ENCODE measurements around the gene FTO. TPM values are rescaled to one million over a fixed set of nuclear protein-coding genes. Genes with fewer than 3 reads are reported as not detected.
A peak's percentile ranks its signal among the peaks of the same experiment; 100 is the strongest.

FTO gene
- total and polyA plus RNA-seq, 2 of the 13 experiments (the other 11 are each of a cell fraction or from before 2014, with no cell fraction given) = 41.6 to 55.8 TPM

DNA sequence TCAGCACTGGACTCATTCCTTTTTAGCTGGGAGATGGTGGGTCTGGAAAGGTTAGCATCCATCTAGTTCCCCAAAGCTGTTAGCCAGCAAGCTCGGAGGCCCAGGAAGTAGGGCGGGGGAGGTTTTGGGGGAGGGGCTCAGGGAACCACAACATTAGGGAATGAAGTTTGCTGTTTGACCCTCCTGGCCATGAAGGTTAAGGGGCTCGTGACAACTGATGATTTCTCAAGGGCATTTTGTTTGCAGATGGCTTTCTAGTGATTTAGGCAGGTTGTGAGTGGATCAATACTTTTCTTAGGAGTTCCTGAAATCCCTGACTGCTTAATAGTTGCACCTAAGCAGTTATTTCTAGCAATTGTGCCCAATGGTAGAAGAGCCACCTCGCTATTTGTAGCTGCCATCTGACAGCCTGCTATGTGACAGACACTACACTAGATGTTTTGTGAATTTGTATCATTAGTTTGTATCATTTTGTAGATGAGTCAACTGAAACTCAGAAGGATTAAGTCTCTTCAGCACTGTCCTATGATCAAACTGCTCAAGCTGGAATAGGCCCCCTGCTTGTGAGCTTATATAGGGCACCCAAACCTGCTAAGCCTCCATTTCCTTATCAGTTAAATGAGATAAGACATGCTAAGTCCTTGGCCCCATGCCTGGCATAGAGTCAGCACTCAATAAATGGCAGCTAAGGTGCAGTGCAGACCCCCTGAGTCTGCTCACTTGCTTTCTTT is 436.3 kb downstream of the FTO start (continued):
- TF ChIP-seq ZGPAT (CRISPR knock-in tag; IDR thresholded peaks at IDR 0.05) (peak; percentile 17; the same call in 1 of the 2 replicates), FOXP4 (CRISPR knock-in tag; IDR thresholded peaks at IDR 0.05) (0 out of 2 replicates have a peak, but pooled peaks have one; percentile 15), NR2F1 (CRISPR knock-in tag; IDR thresholded peaks at IDR 0.05) (peak in 1 of 2 experiments; percentile 32; a peak in 1 of 4 replicates), PHF8 (CRISPR knock-in tag; IDR thresholded peaks at IDR 0.05) (no peak), NR2F2 (IDR thresholded peaks at IDR 0.05; ENCODE audit: borderline replicate concordance, low read depth) (peak; percentile 46; the same call in 1 of the 2 replicates), ZNF510 (CRISPR knock-in tag; IDR thresholded peaks at IDR 0.05; ENCODE audit: low read depth) (no peak), TRIM22 (IDR thresholded peaks at IDR 0.05) (no peak), ESRRA (CRISPR knock-in tag; IDR thresholded peaks at IDR 0.05; ENCODE audit: low read depth) (0 out of 2 replicates have a peak, but pooled peaks have one; percentile 29), ZNF782 (CRISPR knock-in tag; IDR thresholded peaks at IDR 0.05; ENCODE audit: borderline replicate concordance) (no peak), SP5 (CRISPR knock-in tag; IDR thresholded peaks at IDR 0.05; ENCODE audit: borderline replicate concordance, low read depth) (0 out of 2 replicates have a peak, but pooled peaks have one; percentile 33), NR2C2 (CRISPR knock-in tag; IDR thresholded peaks at IDR 0.05; ENCODE audit: borderline replicate concordance) (no peak), GRHL1 (CRISPR knock-in tag; conservative IDR thresholded peaks at IDR 0.05) (no peak), ZNF335 (CRISPR knock-in tag; IDR thresholded peaks at IDR 0.05) (no peak), MLX (CRISPR knock-in tag; IDR thresholded peaks at IDR 0.05) (peak; percentile 31; the same call in 1 of the 2 replicates), FOXP1 (IDR thresholded peaks at IDR 0.05) (no peak), FOXP1 (CRISPR knock-in tag; IDR thresholded peaks at IDR 0.05) (peak; percentile 28; the same call in 1 of the 2 replicates), TEAD3 (CRISPR knock-in tag; optimal IDR thresholded peaks at IDR 0.05; ENCODE audit: borderline replicate concordance) (no peak), RBAK (CRISPR knock-in tag; IDR thresholded peaks at IDR 0.05) (no peak), ZNF710 (CRISPR knock-in tag; IDR thresholded peaks at IDR 0.05; ENCODE audit: borderline replicate concordance) (0 out of 2 replicates have a peak, but pooled peaks have one; percentile 39), MED1 (CRISPR knock-in tag; IDR thresholded peaks at IDR 0.05) (no peak)
